Fibroblast of skin of back (primary cell): ENCODE measurements around the gene GPC2.

Source experiments
- DNase-seq: peaks from one replicate; pipeline ENCODE4 v3.0.0-alpha.2; 2013

GPC2 gene

GRCh38 chr7:100119970-100120732 lies 57.0 kb downstream of the GPC2 start:
- peak; percentile 71 for DNase-seq
